Hepatocyte (in vitro differentiated cells): Measurements from ENCODE around the gene TBC1D5. TPM values are rescaled to one million over a fixed set of nuclear protein-coding genes. Genes with fewer than 3 reads are reported as not detected.

Experiments
- DNase-seq: peaks from one replicate; pipeline ENCODE4 v3.0.0-alpha.2; 2016; ENCODE audit warnings: low spot score
- H2AFZ ChIP-seq: fragments of 200-600 bp; sonication (generic); 2 replicates; pipeline ENCODE4 v1.6.0; 2016; ENCODE audit warnings: antibody characterized with exemption, mild to moderate bottlenecking
- H3K27ac ChIP-seq: fragments of 200-600 bp; sonication (generic); 2 replicates; pipeline ENCODE4 v1.5.1; 2016; ENCODE audit warnings: mild to moderate bottlenecking
- H3K27me3 ChIP-seq: fragments of 200-600 bp; sonication (generic); 2 replicates; pipeline ENCODE4 v1.6.1; 2016
- H3K36me3 ChIP-seq: fragments of 200-600 bp; sonication (generic); replicated peaks from 2 replicates; pipeline ENCODE4 v1.5.1; 2016; ENCODE audit warnings: low read depth; ENCODE audit not compliant: insufficient read depth
- H3K4me1 ChIP-seq: fragments of 200-600 bp; sonication (generic); 2 replicates; pipeline ENCODE4 v1.5.1; 2016; ENCODE audit warnings: mild to moderate bottlenecking, moderate library complexity; ENCODE audit not compliant: insufficient read depth
- H3K4me2 ChIP-seq: fragments of 200-600 bp; sonication (generic); 2 replicates; pipeline ENCODE4 v1.6.0; 2016
- H3K4me3 ChIP-seq: fragments of 200-600 bp; sonication (generic); 2 replicates; pipeline ENCODE4 v1.5.1; 2016; ENCODE audit warnings: mild to moderate bottlenecking
- H3K79me2 ChIP-seq: fragments of 200-600 bp; sonication (generic); 2 replicates; pipeline ENCODE4 v1.6.0; 2017; ENCODE audit warnings: mild to moderate bottlenecking
- H3K9me2 ChIP-seq: fragments of 200-600 bp; sonication (generic); replicated peaks from 2 replicates; pipeline ENCODE4 v1.6.0; 2017; ENCODE audit warnings: mild to moderate bottlenecking; ENCODE audit not compliant: insufficient read depth
- H3K9me3 ChIP-seq: fragments of 200-600 bp; sonication (generic); 2 replicates; pipeline ENCODE4 v1.5.1; 2016; ENCODE audit warnings: low read depth, mild to moderate bottlenecking
- H4K20me1 ChIP-seq: fragments of 200-600 bp; sonication (generic); 2 replicates; pipeline ENCODE4 v1.6.0; 2016; ENCODE audit warnings: mild to moderate bottlenecking; ENCODE audit not compliant: insufficient read depth, poor library complexity, severe bottlenecking
- CTCF ChIP-seq: fragments of 200-600 bp; sonication (generic); IDR thresholded peaks from 2 replicates; pipeline ENCODE4 v1.5.1; 2016; ENCODE audit warnings: antibody characterized with exemption, mild to moderate bottlenecking; ENCODE audit not compliant: poor library complexity
- EZH2 ChIP-seq: fragments of 200-600 bp; sonication (generic); IDR thresholded peaks from 2 replicates; pipeline ENCODE4 v1.6.1; 2016; ENCODE audit warnings: antibody characterized with exemption, mild to moderate bottlenecking, borderline replicate concordance
- EZH2phosphoT487 ChIP-seq: fragments of 200-600 bp; sonication (generic); IDR thresholded peaks from one replicate; pipeline ENCODE4 v1.6.1; 2018; ENCODE audit warnings: antibody characterized with exemption, mild to moderate bottlenecking, low read depth, moderate library complexity; ENCODE audit not compliant: unreplicated experiment, severe bottlenecking
- WGBS: methylation state at CpG from one replicate; pipeline ENCODE4 v1.1.6; 2016; ENCODE audit warnings: low lambda C conversion rate; ENCODE audit errors: missing lambda C conversion rate; 5-methylcytosine and 5-hydroxymethylcytosine counted together
- polyA plus RNA-seq: library from polyadenylated mRNA; unstranded; fragments of >200 nt; fragmentation: Nextera tagmentation; extraction: Ambion mirVana; gene quantifications from 2 replicates; pipeline ENCODE4 v1.2.1, GENCODE V29; 2016
- total RNA-seq: library from RNA; depleted of rRNA; stranded (reverse); fragments of >200 nt; gene quantifications from 2 replicates; pipeline ENCODE4 v1.2.3, GENCODE V29; 2014

TBC1D5 gene
- total and polyA plus RNA-seq, 2 experiments from 2014 or later = 17.0 to 64.2 TPM

GRCh38 chr3:17120115-17120514, 622.3 kb downstream of the TBC1D5 start:
- no peak overlapping the region for H2AFZ ChIP-seq
- no peaks in the 10 kb centered on the region for H3K27me3 ChIP-seq
- no peak for DNase-seq
- H3K9me2 ChIP-seq = no peaks in the 10 kb centered on the region
- H3K4me2 ChIP-seq = no peak overlapping the region
- no peak overlapping the region for H3K4me3 ChIP-seq
- no peaks in the 10 kb centered on the region for H4K20me1 ChIP-seq
- no peak overlapping the region for H3K27ac ChIP-seq
- no peaks in the 10 kb centered on the region for H3K36me3 ChIP-seq
- H3K9me3 ChIP-seq = no peaks in the 10 kb centered on the region
- no peaks in the 10 kb centered on the region for H3K79me2 ChIP-seq
- no peaks in the 10 kb centered on the region for H3K4me1 ChIP-seq
- no peak for TF ChIP-seq EZH2
- no peak for TF ChIP-seq CTCF
- TF ChIP-seq EZH2phosphoT487 = no peak
- WGBS = 97% methylated on average over 4 of the region's 4 CpGs

GRCh38 chr3:17119201-17120072, 623.0 kb downstream of the TBC1D5 start:
- no peak overlapping the region for H2AFZ ChIP-seq
- TF ChIP-seq EZH2phosphoT487 = no peak
- no peak for TF ChIP-seq EZH2
- no peak for TF ChIP-seq CTCF

GRCh38 chr3:17118771-17119170, 623.7 kb downstream of the TBC1D5 start:
- H3K4me3 ChIP-seq = no peak overlapping the region
- TF ChIP-seq CTCF (no peak), EZH2 (no peak), EZH2phosphoT487 (no peak)
- no peaks in the 10 kb centered on the region for H4K20me1 ChIP-seq
- no peak overlapping the region for H2AFZ ChIP-seq
- no peaks in the 10 kb centered on the region for H3K9me2 ChIP-seq
- no peaks in the 10 kb centered on the region for H3K36me3 ChIP-seq
- H3K79me2 ChIP-seq = no peaks in the 10 kb centered on the region
- WGBS = 96% methylated on average over 6 of the region's 6 CpGs
- no peak for DNase-seq
- H3K27me3 ChIP-seq = no peaks in the 10 kb centered on the region
- no peak overlapping the region for H3K27ac ChIP-seq
- no peaks in the 10 kb centered on the region for H3K4me1 ChIP-seq
- H3K9me3 ChIP-seq = no peaks in the 10 kb centered on the region
- H3K4me2 ChIP-seq = no peak overlapping the region

More at GRCh38 chr3:17119201-17120072, 623.0 kb downstream of the TBC1D5 start:
- 90% methylated on average over 5 of the region's 5 CpGs for WGBS
- H3K4me2 ChIP-seq = no peak overlapping the region
- H3K27me3 ChIP-seq = no peaks in the 10 kb centered on the region
- H3K36me3 ChIP-seq = no peaks in the 10 kb centered on the region
- no peaks in the 10 kb centered on the region for H3K4me1 ChIP-seq
- H3K79me2 ChIP-seq = no peaks in the 10 kb centered on the region
- H3K9me3 ChIP-seq = no peaks in the 10 kb centered on the region
- no peaks in the 10 kb centered on the region for H4K20me1 ChIP-seq
- H3K4me3 ChIP-seq = no peak overlapping the region
- H3K27ac ChIP-seq = no peak overlapping the region
- no peak for DNase-seq
- no peaks in the 10 kb centered on the region for H3K9me2 ChIP-seq
